ENCODE results near the gene ATP10A. TPM values are rescaled to one million over a fixed set of nuclear protein-coding genes. Genes with fewer than 3 reads are reported as not detected.

The ATP10A gene
- total RNA-seq, 1 experiment from 2014 or later: 0.02 TPM

- TF ChIP-seq, protein P1, sequence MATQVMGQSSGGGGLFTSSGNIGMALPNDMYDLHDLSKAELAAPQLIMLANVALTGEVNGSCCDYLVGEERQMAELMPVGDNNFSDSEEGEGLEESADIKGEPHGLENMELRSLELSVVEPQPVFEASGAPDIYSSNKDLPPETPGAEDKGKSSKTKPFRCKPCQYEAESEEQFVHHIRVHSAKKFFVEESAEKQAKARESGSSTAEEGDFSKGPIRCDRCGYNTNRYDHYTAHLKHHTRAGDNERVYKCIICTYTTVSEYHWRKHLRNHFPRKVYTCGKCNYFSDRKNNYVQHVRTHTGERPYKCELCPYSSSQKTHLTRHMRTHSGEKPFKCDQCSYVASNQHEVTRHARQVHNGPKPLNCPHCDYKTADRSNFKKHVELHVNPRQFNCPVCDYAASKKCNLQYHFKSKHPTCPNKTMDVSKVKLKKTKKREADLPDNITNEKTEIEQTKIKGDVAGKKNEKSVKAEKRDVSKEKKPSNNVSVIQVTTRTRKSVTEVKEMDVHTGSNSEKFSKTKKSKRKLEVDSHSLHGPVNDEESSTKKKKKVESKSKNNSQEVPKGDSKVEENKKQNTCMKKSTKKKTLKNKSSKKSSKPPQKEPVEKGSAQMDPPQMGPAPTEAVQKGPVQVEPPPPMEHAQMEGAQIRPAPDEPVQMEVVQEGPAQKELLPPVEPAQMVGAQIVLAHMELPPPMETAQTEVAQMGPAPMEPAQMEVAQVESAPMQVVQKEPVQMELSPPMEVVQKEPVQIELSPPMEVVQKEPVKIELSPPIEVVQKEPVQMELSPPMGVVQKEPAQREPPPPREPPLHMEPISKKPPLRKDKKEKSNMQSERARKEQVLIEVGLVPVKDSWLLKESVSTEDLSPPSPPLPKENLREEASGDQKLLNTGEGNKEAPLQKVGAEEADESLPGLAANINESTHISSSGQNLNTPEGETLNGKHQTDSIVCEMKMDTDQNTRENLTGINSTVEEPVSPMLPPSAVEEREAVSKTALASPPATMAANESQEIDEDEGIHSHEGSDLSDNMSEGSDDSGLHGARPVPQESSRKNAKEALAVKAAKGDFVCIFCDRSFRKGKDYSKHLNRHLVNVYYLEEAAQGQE (IDR thresholded peaks at IDR 0.05; ENCODE audit: low read depth): no peak
- no peak for TF ChIP-seq YY1 (IDR thresholded peaks at IDR 0.05; ENCODE audit: extremely low read depth, insufficient replicate concordance, low read depth, low read length)
- TF ChIP-seq, protein P2, sequence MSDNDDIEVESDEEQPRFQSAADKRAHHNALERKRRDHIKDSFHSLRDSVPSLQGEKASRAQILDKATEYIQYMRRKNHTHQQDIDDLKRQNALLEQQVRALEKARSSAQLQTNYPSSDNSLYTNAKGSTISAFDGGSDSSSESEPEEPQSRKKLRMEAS (IDR thresholded peaks at IDR 0.05): no peak
- no peak for TF ChIP-seq RAD21 (IDR thresholded peaks at IDR 0.05; ENCODE audit: low read depth)
- TF ChIP-seq FOSL1 (IDR thresholded peaks at IDR 0.05; ENCODE audit: low read depth): no peak
- TF ChIP-seq POLR2A (IDR thresholded peaks at IDR 0.05; ENCODE audit: borderline replicate concordance, extremely low read depth, insufficient read depth, insufficient read length): no peak
- TF ChIP-seq SRF (IDR thresholded peaks at IDR 0.05; ENCODE audit: low read depth): no peak
- TF ChIP-seq EZH2 (IDR thresholded peaks at IDR 0.05): no peak
- TF ChIP-seq, protein P3, sequence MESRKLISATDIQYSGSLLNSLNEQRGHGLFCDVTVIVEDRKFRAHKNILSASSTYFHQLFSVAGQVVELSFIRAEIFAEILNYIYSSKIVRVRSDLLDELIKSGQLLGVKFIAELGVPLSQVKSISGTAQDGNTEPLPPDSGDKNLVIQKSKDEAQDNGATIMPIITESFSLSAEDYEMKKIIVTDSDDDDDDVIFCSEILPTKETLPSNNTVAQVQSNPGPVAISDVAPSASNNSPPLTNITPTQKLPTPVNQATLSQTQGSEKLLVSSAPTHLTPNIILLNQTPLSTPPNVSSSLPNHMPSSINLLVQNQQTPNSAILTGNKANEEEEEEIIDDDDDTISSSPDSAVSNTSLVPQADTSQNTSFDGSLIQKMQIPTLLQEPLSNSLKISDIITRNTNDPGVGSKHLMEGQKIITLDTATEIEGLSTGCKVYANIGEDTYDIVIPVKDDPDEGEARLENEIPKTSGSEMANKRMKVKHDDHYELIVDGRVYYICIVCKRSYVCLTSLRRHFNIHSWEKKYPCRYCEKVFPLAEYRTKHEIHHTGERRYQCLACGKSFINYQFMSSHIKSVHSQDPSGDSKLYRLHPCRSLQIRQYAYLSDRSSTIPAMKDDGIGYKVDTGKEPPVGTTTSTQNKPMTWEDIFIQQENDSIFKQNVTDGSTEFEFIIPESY (IDR thresholded peaks at IDR 0.05; ENCODE audit: extremely low read depth, insufficient replicate concordance, low read length): no peak
- TF ChIP-seq JUND (IDR thresholded peaks at IDR 0.05): no peak
- no peak for TF ChIP-seq POLR2AphosphoS5 (IDR thresholded peaks at IDR 0.05; ENCODE audit: low read depth, low read length)
- no peak for TF ChIP-seq ZFX (IDR thresholded peaks at IDR 0.05)
- no peak for TF ChIP-seq ZNF274 (IDR thresholded peaks at IDR 0.05; ENCODE audit: low read depth, low read length)
- TF ChIP-seq SP1 (IDR thresholded peaks at IDR 0.05; ENCODE audit: low read depth): no peak
- POLR2A ChIA-PET: no interaction called here
- Histone ChIP-seq H3K79me2 (ENCODE audit: insufficient read depth, low read length) (no peaks in the 10 kb centered on the region), H2AFZ (ENCODE audit: low read depth, low read length, poor library complexity, severe bottlenecking) (no peak overlapping the region), H3K9me2 (ENCODE audit: insufficient read depth) (no peaks in the 10 kb centered on the region), H3K9me3 (ENCODE audit: control insufficient read depth in 1 of 2, insufficient read depth in 1 of 2, low read depth in 1 of 2, low read length in 2 of 2) (peaks cover 3 to 22% of the 10 kb centered on the region in 2 experiments; a peak in 2 of 4 replicates), H3K36me3 (ENCODE audit: control insufficient read depth in 1 of 2, insufficient read depth in 2 of 2, low read length in 2 of 2) (no peaks in the 10 kb centered on the region), H3K27ac (ENCODE audit: low read depth, low read length) (no peak overlapping the region), H3K27me3 (ENCODE audit: insufficient read depth, low read length) (no peaks in the 10 kb centered on the region), H3K4me3 (replicated peaks in 1 of 2; ENCODE audit: low read depth in 1 of 2, low read length in 2 of 2) (no peak overlapping the region), H3K4me1 (ENCODE audit: control insufficient read depth in 1 of 2, insufficient read depth in 2 of 2, low read length in 2 of 2) (no peaks in the 10 kb centered on the region), H4K20me1 (ENCODE audit: insufficient read depth) (no peaks in the 10 kb centered on the region), H3K4me2 (ENCODE audit: low read length) (no peak overlapping the region), H3K9ac (ENCODE audit: low read length) (no peak overlapping the region)
- no TSS peak for BruUV-seq (replicated peaks)
- DNase-seq (ENCODE audit: low read depth, low spot score) (no peak), ATAC-seq (no peak)
- intact Hi-C loops (cut with micrococcal nuclease): no loop called here
- CTCF ChIA-PET: no interaction called here
- RAD21 ChIA-PET (ENCODE audit: low non-redundant PET in 1 of 2, low total read pairs in 2 of 2, uncharacterized antibody in 2 of 2, unreplicated experiment in 2 of 2): no interaction called here
Measured at GRCh38 chr15:25736461-25736860, 126.7 kb downstream of the ATP10A start.
